Right cardiac atrium (tissue), 5 donors: ENCODE data around the gene PHLDB2. TPM values are rescaled to one million over a fixed set of nuclear protein-coding genes. Genes with fewer than 3 reads are reported as not detected.
A peak's percentile ranks its signal among the peaks of the same experiment; 100 is the strongest.

Experiments used
- ATAC-seq, 2 donors: fragments of 200-7000 bp; cut with Tn5 transposase; one replicate each; pipeline versions ENCODE4 v1.8.0 to v1.9.1; 2020; ENCODE audit warnings: moderate library complexity in 2 of 2, mild to moderate bottlenecking in 1 of 2
- DNase-seq, 3 donors: peaks; one replicate each; pipeline ENCODE4 v3.0.0-alpha.2; 2020
- H3K27ac ChIP-seq: one replicate; pipeline ENCODE4 v1.5.1; 2013; ENCODE audit warnings: mild to moderate bottlenecking, low read length, control low read depth, moderate library complexity
- H3K27me3 ChIP-seq: one replicate; pipeline ENCODE4 v1.6.1; 2013; ENCODE audit not compliant: control insufficient read depth, insufficient read depth
- H3K4me1 ChIP-seq: one replicate; pipeline ENCODE4 v1.6.1; 2013; ENCODE audit warnings: low read length; ENCODE audit not compliant: control insufficient read depth, insufficient read depth
- H3K4me3 ChIP-seq: one replicate; pipeline ENCODE4 v1.5.1; 2013; ENCODE audit warnings: low read length, control low read depth
- H3K9me3 ChIP-seq: one replicate; pipeline ENCODE4 v1.6.1; 2013; ENCODE audit warnings: low read length; ENCODE audit not compliant: control insufficient read depth
- WGBS: extraction: QIAGEN DNeasy Blood & Tissue Kit; methylation state at CpG from one replicate; pipeline ENCODE4 v1.1.7; 2013; 5-methylcytosine and 5-hydroxymethylcytosine counted together
- intact Hi-C, 4 donors: fragments of 100-400 bp; cut with DNase I; formaldehyde crosslinking; loops; one replicate each; pipeline versions ENCODE4 v1.11.0 to v1.14.0; 2022 to 2023
- polyA plus RNA-seq: library from polyadenylated mRNA; stranded (reverse); fragments of 200-250 nt; gene quantifications from one replicate; pipeline ENCODE4 v1.2.3, GENCODE V29; 2013
- total RNA-seq, 4 donors: library from RNA; stranded (reverse); fragmentation: NEBNext Ultra II Directional; extraction: Animal tissue kit (Norgen Biotek cat#: 25700); gene quantifications; one replicate each; pipeline ENCODE4 v1.2.1, GENCODE V29; 2021
- donor health status: healthy with polysubstance abuse.
- donor health status: DM: no; HTN: yes; CAD: no.
- donor health status: DM: no; HTN: no; CAD: no.
- donor health status: DM: no; HTN: yes; CAD: no; lungs with severe emphysema.
- donor health status: DM: yes; HTN: yes; CAD: no.

The PHLDB2 gene
- total and polyA plus RNA-seq, 5 donors: 9.5 to 22.8 (median 17.5) TPM

DNA sequence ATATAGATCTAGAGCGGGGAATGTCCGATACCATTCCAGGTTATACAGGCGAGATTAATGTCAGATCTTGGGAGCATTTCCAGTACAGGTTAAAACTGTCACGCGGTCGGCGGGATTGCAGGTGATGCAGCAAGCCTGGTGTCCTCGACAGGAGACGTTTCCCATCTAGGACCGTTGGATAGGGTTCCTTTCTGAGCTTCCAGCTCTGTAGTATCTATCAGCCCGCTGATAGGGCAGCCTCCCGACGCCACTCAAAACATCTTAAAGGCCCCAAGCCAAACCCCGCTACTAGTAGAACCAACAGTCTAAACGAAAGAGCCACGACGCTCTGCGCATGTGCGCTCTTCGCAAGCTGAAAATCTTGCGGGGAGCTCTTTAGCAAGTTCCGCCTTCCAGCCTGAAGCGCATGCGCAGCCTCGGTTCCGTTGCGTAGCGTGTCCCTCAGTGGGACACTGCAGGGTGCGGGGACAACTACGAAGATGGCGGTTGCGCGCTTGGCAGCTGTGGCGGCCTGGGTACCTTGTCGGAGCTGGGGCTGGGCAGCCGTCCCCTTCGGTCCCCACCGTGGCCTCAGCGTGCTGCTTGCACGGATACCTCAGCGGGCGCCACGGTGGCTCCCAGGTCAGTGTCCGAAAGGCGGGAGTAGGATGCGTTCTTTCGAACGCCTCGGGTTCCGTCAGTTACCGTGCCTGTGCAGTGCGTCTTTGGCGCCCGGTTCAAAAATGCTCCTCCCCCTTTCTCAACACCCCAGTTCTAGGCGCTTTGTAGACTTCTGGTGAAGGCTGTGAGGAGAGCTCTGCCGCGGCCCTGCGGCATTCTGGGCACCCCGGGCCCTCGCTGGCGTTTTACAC lies 119.7 kb downstream of the PHLDB2 start, which contains the start of gene ABHD10:
ABHD10 (plus strand) TSS at position 444 of the 851 bp plus-strand sequence; CDS start at position 480, 36 bp downstream.
- H3K4me1 ChIP-seq: peaks cover 5% of the 10 kb centered on the region
- WGBS: 1% methylated on average over 61 of the region's 61 CpGs

GRCh38 chr3:111979434-111980038 lies 120.5 kb downstream of the PHLDB2 start:
- peak overlapping the region; percentile 73 for H3K27ac ChIP-seq
- 19% methylated on average over 5 of the region's 5 CpGs for WGBS
- no peaks in the 10 kb centered on the region for H3K9me3 ChIP-seq
- peaks cover 5% of the 10 kb centered on the region for H3K4me1 ChIP-seq
- ATAC-seq (peak; percentile 10 to 16), DNase-seq (no peak)
- H3K27me3 ChIP-seq: no peaks in the 10 kb centered on the region
- intact Hi-C loops: no loop called here
- H3K4me3 ChIP-seq: peak overlapping the region; percentile 53

More for the DNA sequence above, 119.7 kb downstream of the PHLDB2 start, which contains the start of gene ABHD10:
- DNase-seq: peak; percentile 99 to 100 (median 99)
- Histone ChIP-seq H3K4me3 (peak within 1 kb of the TSS; percentile 53), H3K9me3 (no peaks in the 10 kb centered on the region), H3K27me3 (no peaks in the 10 kb centered on the region), H3K27ac (peak within 1 kb of the TSS; percentile 73)
- ATAC-seq: peak; percentile 99
- intact Hi-C loops: no loop called here

DNA sequence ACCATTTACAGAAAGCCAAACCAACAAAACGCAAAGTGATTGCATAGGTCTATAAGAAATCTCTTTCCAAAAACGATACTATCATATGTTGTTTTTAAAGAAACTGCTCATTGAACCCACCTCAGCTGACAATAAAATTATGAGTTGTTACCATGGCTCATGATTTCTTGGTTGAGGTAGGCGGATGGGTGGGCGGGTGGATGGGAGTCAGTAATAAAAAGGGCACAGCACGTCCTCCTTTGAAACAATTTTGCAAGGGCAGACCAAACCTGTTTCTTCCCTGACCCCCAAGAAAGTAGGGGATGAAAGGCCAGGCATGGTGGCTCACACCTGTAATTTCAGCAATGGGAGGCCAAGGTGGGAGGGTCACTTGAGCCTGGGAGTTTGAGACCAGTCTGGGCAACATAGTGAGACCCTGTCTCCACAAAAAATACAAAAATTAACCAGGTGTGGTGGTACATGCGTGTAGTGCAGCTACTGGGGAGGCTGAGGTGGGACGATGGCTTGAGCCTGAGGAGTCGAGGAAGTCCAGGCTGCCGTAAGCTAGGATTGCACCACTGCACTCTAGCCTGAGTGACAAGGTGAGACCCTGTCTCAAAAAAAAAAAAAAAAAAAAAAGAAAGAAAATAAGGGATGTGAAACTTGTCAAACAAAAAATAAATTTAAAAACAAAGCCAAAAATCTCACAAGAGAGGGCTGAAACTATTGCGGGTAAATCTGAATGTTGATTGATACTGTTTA lies 121.8 kb downstream of the PHLDB2 start:
- Histone ChIP-seq H3K27me3 (no peaks in the 10 kb centered on the region), H3K9me3 (no peaks in the 10 kb centered on the region), H3K27ac (no peak overlapping the region), H3K4me3 (no peak overlapping the region), H3K4me1 (peaks cover 5% of the 10 kb centered on the region)
- WGBS: 91% methylated on average over 10 of the region's 10 CpGs
- ATAC-seq (no peak), DNase-seq (no peak)
- intact Hi-C loops: no loop called here

- H3K9me3 ChIP-seq: no peaks in the 10 kb centered on the region
- DNase-seq (no peak), ATAC-seq (no peak)
- 54% methylated on average over 3 of the region's 3 CpGs for WGBS
- intact Hi-C loops: no loop called here
- no peaks in the 10 kb centered on the region for H3K27me3 ChIP-seq
- no peak overlapping the region for H3K4me3 ChIP-seq
- no peak overlapping the region for H3K27ac ChIP-seq
- H3K4me1 ChIP-seq: peaks cover 5% of the 10 kb centered on the region
Measured at GRCh38 chr3:111981457-111981763, 122.3 kb downstream of the PHLDB2 start.

DNA sequence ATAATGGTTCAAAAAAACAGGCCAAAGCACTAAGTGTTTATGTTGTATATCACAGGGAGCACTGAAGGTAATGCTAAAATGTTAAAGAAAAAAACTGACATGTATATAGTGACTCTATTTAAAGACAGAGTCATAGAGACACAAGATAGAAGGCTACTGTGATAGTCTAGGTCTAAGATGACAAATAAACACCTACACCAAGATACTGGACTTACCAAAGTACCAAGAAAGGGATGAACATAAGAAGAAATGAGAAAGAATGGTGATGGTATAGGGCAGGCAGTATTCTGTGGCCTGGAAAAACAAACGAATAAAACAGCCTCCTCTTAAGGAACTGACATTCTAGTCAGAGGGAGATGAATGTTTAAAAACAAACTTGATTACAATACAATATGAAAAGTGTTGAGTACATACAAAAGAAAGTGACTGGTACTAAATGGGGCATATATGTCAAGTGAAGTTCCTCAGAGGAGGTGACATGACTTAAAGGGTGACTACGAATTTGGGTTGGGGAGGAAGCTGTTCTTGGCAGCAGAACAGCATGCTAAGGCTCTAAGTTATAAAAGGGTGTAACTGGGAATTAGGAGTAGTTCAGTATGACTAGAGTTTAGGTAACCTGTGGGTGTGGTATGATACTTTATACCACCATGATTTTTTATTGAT lies 125.7 kb downstream of the PHLDB2 start:
- Histone ChIP-seq H3K27ac (no peak overlapping the region), H3K27me3 (no peaks in the 10 kb centered on the region), H3K4me1 (peaks cover 5% of the 10 kb centered on the region), H3K4me3 (no peak overlapping the region), H3K9me3 (no peaks in the 10 kb centered on the region)
- DNase-seq (no peak), ATAC-seq (no peak)
- WGBS: 50% methylated on average over 2 of the region's 2 CpGs
- intact Hi-C loops: no loop called here

DNA sequence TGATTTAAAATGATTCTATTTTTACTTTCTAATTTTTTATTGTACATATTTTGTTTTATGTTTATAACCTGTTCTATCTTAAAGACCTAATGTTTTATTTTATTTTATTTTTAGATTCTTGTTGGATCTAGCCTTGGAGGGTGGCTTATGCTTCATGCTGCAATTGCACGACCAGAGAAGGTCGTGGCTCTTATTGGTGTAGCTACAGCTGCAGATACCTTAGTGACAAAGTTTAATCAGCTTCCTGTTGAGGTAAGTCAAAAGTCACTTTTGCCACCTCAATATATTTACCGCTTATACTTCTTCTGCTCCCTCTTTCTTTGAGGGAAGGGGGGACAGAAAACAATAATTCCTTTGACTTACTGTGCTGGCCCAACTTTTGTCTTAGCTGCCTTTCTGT lies 127.7 kb downstream of the PHLDB2 start:
- Histone ChIP-seq H3K4me1 (no peaks in the 10 kb centered on the region), H3K4me3 (no peak overlapping the region), H3K9me3 (no peaks in the 10 kb centered on the region), H3K27ac (no peak overlapping the region), H3K27me3 (no peaks in the 10 kb centered on the region)
- intact Hi-C loops: no loop called here
- ATAC-seq (no peak), DNase-seq (no peak)
- 81% methylated on average over 3 of the region's 3 CpGs for WGBS

GRCh38 chr3:111989061-111989678 lies 130.1 kb downstream of the PHLDB2 start:
- intact Hi-C loops: no loop called here
- DNase-seq (no peak), ATAC-seq (peak; percentile 81 to 84)
- Histone ChIP-seq H3K9me3 (no peaks in the 10 kb centered on the region), H3K27me3 (no peaks in the 10 kb centered on the region), H3K27ac (no peak overlapping the region), H3K4me1 (no peaks in the 10 kb centered on the region), H3K4me3 (no peak overlapping the region)
- WGBS: 53% methylated on average over 3 of the region's 3 CpGs

- intact Hi-C loops: no loop called here
- Histone ChIP-seq H3K27me3 (no peaks in the 10 kb centered on the region), H3K9me3 (no peaks in the 10 kb centered on the region), H3K27ac (no peak overlapping the region), H3K4me3 (no peak overlapping the region), H3K4me1 (no peaks in the 10 kb centered on the region)
- ATAC-seq (no peak), DNase-seq (no peak)
- WGBS: 71% methylated on average over 2 of the region's 2 CpGs
Measured at GRCh38 chr3:111993038-111993437, 134.0 kb downstream of the PHLDB2 start.

DNA sequence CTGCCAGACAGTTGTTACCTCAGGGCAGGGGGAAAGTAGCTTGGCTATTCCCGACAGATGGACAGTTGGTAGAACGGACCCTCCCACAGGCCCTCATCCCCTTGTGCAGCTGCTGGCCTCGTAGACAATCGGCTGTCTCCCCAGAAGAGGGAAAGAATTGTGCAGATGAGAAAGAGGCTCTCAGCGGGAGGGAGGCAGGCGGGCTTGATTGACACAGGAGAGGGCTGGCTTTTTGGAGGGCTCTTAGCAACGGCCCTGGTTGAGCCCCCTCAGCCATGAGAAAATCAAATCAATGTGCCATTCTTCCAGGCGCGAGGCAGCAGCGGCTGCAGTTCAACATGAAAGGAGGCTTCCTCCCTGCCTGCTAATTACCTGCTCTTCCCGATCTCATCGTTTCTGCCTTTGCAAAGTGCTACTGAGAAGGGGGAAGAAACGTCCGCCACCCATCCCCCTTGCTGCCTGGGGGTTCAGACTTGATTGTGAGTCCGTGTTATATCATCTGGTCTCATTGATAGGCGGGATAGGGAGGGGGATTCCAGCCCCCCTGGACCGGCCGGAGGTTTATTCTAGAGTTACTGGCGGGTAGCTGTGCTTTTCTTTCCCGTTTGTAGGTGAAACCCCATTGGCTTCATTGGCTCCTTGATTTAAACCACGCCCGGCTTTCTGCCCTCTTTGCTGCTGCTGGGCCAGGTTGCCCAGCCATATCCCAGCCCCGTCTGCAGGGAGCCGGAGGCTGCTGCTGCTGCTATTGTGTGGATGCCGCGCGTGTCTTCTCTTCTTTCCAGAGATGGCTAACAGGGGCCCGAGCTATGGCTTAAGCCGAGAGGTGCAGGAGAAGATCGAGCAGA lies 139.8 kb downstream of the PHLDB2 start, which contains the start of gene TAGLN3:
TAGLN3 (plus strand) TSS at position 287 of the 848 bp plus-strand sequence; CDS start at position 788, 501 bp downstream.
- Histone ChIP-seq H3K27me3 (no peaks in the 10 kb centered on the region), H3K4me3 (peak within 1 kb of the TSS; percentile 28), H3K27ac (no peak within 1 kb of the TSS), H3K4me1 (peaks cover 3% of the 10 kb centered on the region), H3K9me3 (no peaks in the 10 kb centered on the region)
- DNase-seq: peak in 1 of 3 donors; percentile 49
- WGBS: 6% methylated on average over 30 of the region's 30 CpGs
- peak; percentile 59 to 67 for ATAC-seq
- intact Hi-C loops: loop anchor here in 1 of 4 donors (5.0 kb wide), 1 partner anchor 43 kb away; no protein-coding TSS in a partner anchor
